Measurements from ENCODE around the gene PITPNM1.

PITPNM1 gene

GRCh38 chr11:67465189-67465510 is 40.0 kb downstream of the PITPNM1 start:
- Histone ChIP-seq H3K9ac (ENCODE audit: low read depth in 1 of 2, low read length in 2 of 2) (peak overlapping the region; percentile 65 to 96), H3K27ac (ENCODE audit: low read depth, low read length) (peak overlapping the region; percentile 95), H3K4me3 (ENCODE audit: low read depth in 1 of 2, low read length in 2 of 2) (peak overlapping the region; percentile 69 to 88), H3K36me3 (ENCODE audit: control insufficient read depth in 1 of 2, insufficient read depth in 2 of 2, low read length in 2 of 2) (peaks cover 0 to 3% of the 10 kb centered on the region in 2 donors), H3K4me1 (ENCODE audit: control insufficient read depth in 1 of 2, insufficient read depth in 2 of 2, low read length in 2 of 2) (peaks cover 26 to 30% of the 10 kb centered on the region in 2 donors), H3K27me3 (ENCODE audit: control insufficient read depth in 1 of 2, insufficient read depth in 2 of 2, low read length in 2 of 2) (no peaks in the 10 kb centered on the region), H3K9me3 (ENCODE audit: control insufficient read depth in 1 of 2, low read length in 2 of 2) (no peaks in the 10 kb centered on the region)

- Histone ChIP-seq H3K9ac (ENCODE audit: low read depth in 1 of 2, low read length in 2 of 2) (peak overlapping the region; percentile 80 to 96), H3K4me1 (ENCODE audit: control insufficient read depth in 1 of 2, insufficient read depth in 2 of 2, low read length in 2 of 2) (peaks cover 26 to 29% of the 10 kb centered on the region in 2 donors), H3K36me3 (ENCODE audit: control insufficient read depth in 1 of 2, insufficient read depth in 2 of 2, low read length in 2 of 2) (peaks cover 0 to 3% of the 10 kb centered on the region in 2 donors), H3K27me3 (ENCODE audit: control insufficient read depth in 1 of 2, insufficient read depth in 2 of 2, low read length in 2 of 2) (no peaks in the 10 kb centered on the region), H3K27ac (ENCODE audit: low read depth, low read length) (peak overlapping the region; percentile 95), H3K4me3 (ENCODE audit: low read depth in 1 of 2, low read length in 2 of 2) (peak overlapping the region; percentile 69 to 88), H3K9me3 (ENCODE audit: control insufficient read depth in 1 of 2, low read length in 2 of 2) (no peaks in the 10 kb centered on the region)
Measured at GRCh38 chr11:67464411-67465188, 40.6 kb downstream of the PITPNM1 start.

GRCh38 chr11:67463680-67464410 is 41.3 kb downstream of the PITPNM1 start:
- Histone ChIP-seq H3K9ac (ENCODE audit: low read depth in 1 of 2, low read length in 2 of 2) (peak overlapping the region; percentile 80 to 96), H3K4me1 (ENCODE audit: control insufficient read depth in 1 of 2, insufficient read depth in 2 of 2, low read length in 2 of 2) (peaks cover 26 to 27% of the 10 kb centered on the region in 2 donors)

GRCh38 chr11:67463186-67463585 is 42.0 kb downstream of the PITPNM1 start:
- Histone ChIP-seq H3K36me3 (ENCODE audit: control insufficient read depth in 1 of 2, insufficient read depth in 2 of 2, low read length in 2 of 2) (peaks cover 0 to 3% of the 10 kb centered on the region in 2 donors), H3K9me3 (ENCODE audit: control insufficient read depth in 1 of 2, low read length in 2 of 2) (no peaks in the 10 kb centered on the region), H3K4me3 (ENCODE audit: low read depth in 1 of 2, low read length in 2 of 2) (no peak overlapping the region), H3K27me3 (ENCODE audit: control insufficient read depth in 1 of 2, insufficient read depth in 2 of 2, low read length in 2 of 2) (no peaks in the 10 kb centered on the region), H3K9ac (ENCODE audit: low read depth in 1 of 2, low read length in 2 of 2) (no peak overlapping the region), H3K4me1 (ENCODE audit: control insufficient read depth in 1 of 2, insufficient read depth in 2 of 2, low read length in 2 of 2) (peaks cover 23 to 24% of the 10 kb centered on the region in 2 donors), H3K27ac (ENCODE audit: low read depth, low read length) (no peak overlapping the region)

More at GRCh38 chr11:67463680-67464410, 41.3 kb downstream of the PITPNM1 start:
- H3K36me3 ChIP-seq (ENCODE audit: control insufficient read depth in 1 of 2, insufficient read depth in 2 of 2, low read length in 2 of 2) = peaks cover 0 to 3% of the 10 kb centered on the region in 2 donors
- H3K27ac ChIP-seq (ENCODE audit: low read depth, low read length) = peak overlapping the region; percentile 89
- peak overlapping the region; percentile 63 to 66 for H3K4me3 ChIP-seq (ENCODE audit: low read depth in 1 of 2, low read length in 2 of 2)
- no peaks in the 10 kb centered on the region for H3K27me3 ChIP-seq (ENCODE audit: control insufficient read depth in 1 of 2, insufficient read depth in 2 of 2, low read length in 2 of 2)
- H3K9me3 ChIP-seq (ENCODE audit: control insufficient read depth in 1 of 2, low read length in 2 of 2) = no peaks in the 10 kb centered on the region

GRCh38 chr11:67458266-67458665 is 46.9 kb downstream of the PITPNM1 start:
- Histone ChIP-seq H3K9me3 (ENCODE audit: control insufficient read depth in 1 of 2, low read length in 2 of 2) (no peaks in the 10 kb centered on the region), H3K9ac (ENCODE audit: low read depth in 1 of 2, low read length in 2 of 2) (no peak overlapping the region), H3K4me3 (ENCODE audit: low read depth in 1 of 2, low read length in 2 of 2) (no peak overlapping the region), H3K27ac (ENCODE audit: low read depth, low read length) (no peak overlapping the region), H3K27me3 (ENCODE audit: control insufficient read depth in 1 of 2, insufficient read depth in 2 of 2, low read length in 2 of 2) (no peaks in the 10 kb centered on the region), H3K4me1 (ENCODE audit: control insufficient read depth in 1 of 2, insufficient read depth in 2 of 2, low read length in 2 of 2) (peaks cover 0 to 2% of the 10 kb centered on the region in 2 donors), H3K36me3 (ENCODE audit: control insufficient read depth in 1 of 2, insufficient read depth in 2 of 2, low read length in 2 of 2) (no peaks in the 10 kb centered on the region)

GRCh38 chr11:67457453-67457852 is 47.7 kb downstream of the PITPNM1 start:
- Histone ChIP-seq H3K36me3 (ENCODE audit: control insufficient read depth in 1 of 2, insufficient read depth in 2 of 2, low read length in 2 of 2) (no peaks in the 10 kb centered on the region), H3K9ac (ENCODE audit: low read depth in 1 of 2, low read length in 2 of 2) (no peak overlapping the region), H3K4me1 (ENCODE audit: control insufficient read depth in 1 of 2, insufficient read depth in 2 of 2, low read length in 2 of 2) (no peaks in the 10 kb centered on the region), H3K4me3 (ENCODE audit: low read depth in 1 of 2, low read length in 2 of 2) (no peak overlapping the region), H3K27ac (ENCODE audit: low read depth, low read length) (no peak overlapping the region), H3K9me3 (ENCODE audit: control insufficient read depth in 1 of 2, low read length in 2 of 2) (no peaks in the 10 kb centered on the region), H3K27me3 (ENCODE audit: control insufficient read depth in 1 of 2, insufficient read depth in 2 of 2, low read length in 2 of 2) (no peaks in the 10 kb centered on the region)

GRCh38 chr11:67456068-67456705 is 49.0 kb downstream of the PITPNM1 start:
- H3K4me1 ChIP-seq (ENCODE audit: control insufficient read depth in 1 of 2, insufficient read depth in 2 of 2, low read length in 2 of 2) = peaks cover 0 to 3% of the 10 kb centered on the region in 2 donors
- H3K27me3 ChIP-seq (ENCODE audit: control insufficient read depth in 1 of 2, insufficient read depth in 2 of 2, low read length in 2 of 2) = no peaks in the 10 kb centered on the region
- no peak overlapping the region for H3K27ac ChIP-seq (ENCODE audit: low read depth, low read length)
- no peaks in the 10 kb centered on the region for H3K36me3 ChIP-seq (ENCODE audit: control insufficient read depth in 1 of 2, insufficient read depth in 2 of 2, low read length in 2 of 2)
- no peak overlapping the region for H3K4me3 ChIP-seq (ENCODE audit: low read depth in 1 of 2, low read length in 2 of 2)
- H3K9ac ChIP-seq (ENCODE audit: low read depth in 1 of 2, low read length in 2 of 2) = no peak overlapping the region
- no peaks in the 10 kb centered on the region for H3K9me3 ChIP-seq (ENCODE audit: control insufficient read depth in 1 of 2, low read length in 2 of 2)

- H3K36me3 ChIP-seq (ENCODE audit: control insufficient read depth in 1 of 2, insufficient read depth in 2 of 2, low read length in 2 of 2) = no peaks in the 10 kb centered on the region
Measured at GRCh38 chr11:67455054-67455453, 50.1 kb downstream of the PITPNM1 start, which contains the start of gene CABP4. Gene CABP4, plus strand, starts transcription at chr11:67455354. Its CDS starts 70 bp downstream, at chr11:67455424.

GRCh38 chr11:67453816-67454732 is 51.1 kb downstream of the PITPNM1 start:
- H3K9me3 ChIP-seq (ENCODE audit: control insufficient read depth in 1 of 2, low read length in 2 of 2) = no peaks in the 10 kb centered on the region
- H3K27me3 ChIP-seq (ENCODE audit: control insufficient read depth in 1 of 2, insufficient read depth in 2 of 2, low read length in 2 of 2) = no peaks in the 10 kb centered on the region
- no peaks in the 10 kb centered on the region for H3K36me3 ChIP-seq (ENCODE audit: control insufficient read depth in 1 of 2, insufficient read depth in 2 of 2, low read length in 2 of 2)
- H3K4me1 ChIP-seq (ENCODE audit: control insufficient read depth in 1 of 2, insufficient read depth in 2 of 2, low read length in 2 of 2) = peaks cover 0 to 8% of the 10 kb centered on the region in 2 donors
- no peak overlapping the region for H3K27ac ChIP-seq (ENCODE audit: low read depth, low read length)
- H3K4me3 ChIP-seq (ENCODE audit: low read depth in 1 of 2, low read length in 2 of 2) = no peak overlapping the region
- no peak overlapping the region for H3K9ac ChIP-seq (ENCODE audit: low read depth in 1 of 2, low read length in 2 of 2)

More at GRCh38 chr11:67455054-67455453, 50.1 kb downstream of the PITPNM1 start, which contains the start of gene CABP4:
- H3K4me1 ChIP-seq (ENCODE audit: control insufficient read depth in 1 of 2, insufficient read depth in 2 of 2, low read length in 2 of 2) = peaks cover 0 to 3% of the 10 kb centered on the region in 2 donors
- no peak within 1 kb of the TSS for H3K4me3 ChIP-seq (ENCODE audit: low read depth in 1 of 2, low read length in 2 of 2)
- H3K9ac ChIP-seq (ENCODE audit: low read depth in 1 of 2, low read length in 2 of 2) = no peak within 1 kb of the TSS
- no peaks in the 10 kb centered on the region for H3K27me3 ChIP-seq (ENCODE audit: control insufficient read depth in 1 of 2, insufficient read depth in 2 of 2, low read length in 2 of 2)
- H3K9me3 ChIP-seq (ENCODE audit: control insufficient read depth in 1 of 2, low read length in 2 of 2) = no peaks in the 10 kb centered on the region
- no peak within 1 kb of the TSS for H3K27ac ChIP-seq (ENCODE audit: low read depth, low read length)

Data from duodenal mucosa (tissue), 2 donors.